ENCODE results near the gene RCOR2. TPM values are rescaled to one million over a fixed set of nuclear protein-coding genes. Genes with fewer than 3 reads are reported as not detected.

Gene RCOR2
- total RNA-seq, 1 donor: 1.7 TPM

DNA sequence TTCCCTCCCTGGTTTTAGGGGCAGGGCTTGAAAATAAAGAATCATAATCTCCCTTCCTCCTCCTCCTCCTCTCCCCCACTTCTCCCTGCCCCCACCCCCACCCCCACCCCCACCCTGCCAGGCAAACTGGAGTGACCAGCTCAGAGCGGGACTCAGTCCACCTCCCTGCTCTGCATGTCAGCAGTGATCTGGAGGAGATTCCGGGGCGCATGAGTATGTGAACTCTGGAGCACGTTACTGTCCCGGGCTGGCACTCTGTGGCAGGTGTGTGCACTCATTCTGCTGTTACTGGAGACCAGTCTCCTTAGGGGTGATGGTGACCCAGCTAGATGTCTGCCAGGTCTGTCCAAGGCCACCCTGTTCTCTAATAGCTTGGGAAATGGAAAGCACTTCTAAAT lies 44.2 kb downstream of the RCOR2 start:
- DNase-seq (ENCODE audit: low read depth): no peak
- TF ChIP-seq, protein P1, sequence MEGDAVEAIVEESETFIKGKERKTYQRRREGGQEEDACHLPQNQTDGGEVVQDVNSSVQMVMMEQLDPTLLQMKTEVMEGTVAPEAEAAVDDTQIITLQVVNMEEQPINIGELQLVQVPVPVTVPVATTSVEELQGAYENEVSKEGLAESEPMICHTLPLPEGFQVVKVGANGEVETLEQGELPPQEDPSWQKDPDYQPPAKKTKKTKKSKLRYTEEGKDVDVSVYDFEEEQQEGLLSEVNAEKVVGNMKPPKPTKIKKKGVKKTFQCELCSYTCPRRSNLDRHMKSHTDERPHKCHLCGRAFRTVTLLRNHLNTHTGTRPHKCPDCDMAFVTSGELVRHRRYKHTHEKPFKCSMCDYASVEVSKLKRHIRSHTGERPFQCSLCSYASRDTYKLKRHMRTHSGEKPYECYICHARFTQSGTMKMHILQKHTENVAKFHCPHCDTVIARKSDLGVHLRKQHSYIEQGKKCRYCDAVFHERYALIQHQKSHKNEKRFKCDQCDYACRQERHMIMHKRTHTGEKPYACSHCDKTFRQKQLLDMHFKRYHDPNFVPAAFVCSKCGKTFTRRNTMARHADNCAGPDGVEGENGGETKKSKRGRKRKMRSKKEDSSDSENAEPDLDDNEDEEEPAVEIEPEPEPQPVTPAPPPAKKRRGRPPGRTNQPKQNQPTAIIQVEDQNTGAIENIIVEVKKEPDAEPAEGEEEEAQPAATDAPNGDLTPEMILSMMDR (IDR thresholded peaks at IDR 0.05; ENCODE audit: insufficient read depth, low read depth, low read length): no peak
- no peak overlapping the region for H3K4me3 ChIP-seq (ENCODE audit: low read depth, low read length)

DNA sequence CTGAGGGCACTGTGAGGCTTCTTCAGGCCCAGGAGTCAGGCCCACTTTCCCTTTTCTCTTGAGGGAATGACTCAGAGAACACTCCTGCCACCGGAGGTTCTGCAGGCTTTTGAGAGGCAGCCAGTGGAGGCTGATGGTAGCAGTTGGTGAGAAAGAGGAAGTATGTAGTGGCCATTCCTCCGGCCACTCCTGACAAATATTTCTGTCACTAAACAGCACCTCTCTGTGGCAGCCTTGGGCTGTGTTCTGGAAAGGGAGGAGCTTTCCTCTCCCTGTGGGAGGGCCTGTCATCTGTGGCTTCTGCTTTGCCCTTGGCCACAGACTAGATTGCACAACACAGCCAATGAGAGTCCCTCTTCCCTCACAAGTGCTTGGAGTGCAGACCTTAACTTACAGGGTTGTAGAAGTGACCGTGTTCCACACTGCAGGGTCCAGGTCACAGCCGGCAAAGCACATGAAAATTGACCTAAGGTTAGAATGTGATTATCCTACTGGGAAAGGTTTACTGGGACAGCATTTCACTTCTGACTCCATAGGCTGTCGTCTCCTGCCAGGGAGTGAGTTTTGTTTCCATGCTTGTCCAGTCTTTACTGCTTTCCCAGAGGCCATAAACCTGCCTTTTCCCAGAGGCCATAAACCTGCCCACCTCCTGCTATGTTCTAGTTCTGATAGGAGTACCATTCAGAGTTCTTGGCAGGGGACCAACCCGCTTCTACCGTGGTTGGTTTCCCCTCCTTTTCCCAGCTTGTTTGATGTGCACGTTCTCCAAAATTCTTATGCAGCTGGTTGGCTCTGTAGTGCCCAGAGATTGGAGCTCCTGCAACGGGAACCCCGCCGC lies 44.8 kb downstream of the RCOR2 start:
- no peak overlapping the region for H3K4me3 ChIP-seq (ENCODE audit: low read depth, low read length)
- DNase-seq (ENCODE audit: low read depth): peak; percentile 95
- TF ChIP-seq, protein P1 (IDR thresholded peaks at IDR 0.05; ENCODE audit: insufficient read depth, low read depth, low read length): peak; percentile 40

GRCh38 chr11:63870351-63871140 lies 46.4 kb downstream of the RCOR2 start:
- DNase-seq (ENCODE audit: low read depth): no peak
- H3K4me3 ChIP-seq (ENCODE audit: low read depth, low read length): no peak overlapping the region
- TF ChIP-seq, protein P1 (IDR thresholded peaks at IDR 0.05; ENCODE audit: insufficient read depth, low read depth, low read length): no peak

DNA sequence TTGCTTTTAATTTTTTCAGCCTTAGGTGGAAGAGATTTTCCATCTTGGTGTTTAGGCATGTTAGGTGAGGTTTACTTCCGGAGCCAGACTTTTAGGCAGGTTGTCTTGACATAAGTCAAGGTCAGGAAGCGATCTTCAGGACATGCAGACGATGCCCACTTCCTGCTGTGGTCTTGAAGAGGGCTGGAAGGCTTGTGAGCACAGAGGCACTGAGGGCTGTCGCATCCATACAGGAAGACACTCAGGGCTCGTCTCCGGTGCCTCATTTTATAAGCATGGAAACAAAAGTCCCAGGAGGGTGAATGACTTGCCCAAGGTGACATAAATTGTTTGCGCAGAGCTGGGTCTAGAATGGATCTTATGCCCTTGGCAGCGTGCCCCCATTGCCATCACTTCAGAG lies 47.3 kb downstream of the RCOR2 start:
- H3K4me3 ChIP-seq (ENCODE audit: low read depth, low read length): no peak overlapping the region
- no peak for DNase-seq (ENCODE audit: low read depth)
- TF ChIP-seq, protein P1 (IDR thresholded peaks at IDR 0.05; ENCODE audit: insufficient read depth, low read depth, low read length): no peak

- H3K4me3 ChIP-seq (ENCODE audit: low read depth, low read length): no peak overlapping the region
- TF ChIP-seq, protein P1 (IDR thresholded peaks at IDR 0.05; ENCODE audit: insufficient read depth, low read depth, low read length): no peak
- DNase-seq (ENCODE audit: low read depth): no peak
Measured at GRCh38 chr11:63869171-63869591, 47.8 kb downstream of the RCOR2 start.

DNA sequence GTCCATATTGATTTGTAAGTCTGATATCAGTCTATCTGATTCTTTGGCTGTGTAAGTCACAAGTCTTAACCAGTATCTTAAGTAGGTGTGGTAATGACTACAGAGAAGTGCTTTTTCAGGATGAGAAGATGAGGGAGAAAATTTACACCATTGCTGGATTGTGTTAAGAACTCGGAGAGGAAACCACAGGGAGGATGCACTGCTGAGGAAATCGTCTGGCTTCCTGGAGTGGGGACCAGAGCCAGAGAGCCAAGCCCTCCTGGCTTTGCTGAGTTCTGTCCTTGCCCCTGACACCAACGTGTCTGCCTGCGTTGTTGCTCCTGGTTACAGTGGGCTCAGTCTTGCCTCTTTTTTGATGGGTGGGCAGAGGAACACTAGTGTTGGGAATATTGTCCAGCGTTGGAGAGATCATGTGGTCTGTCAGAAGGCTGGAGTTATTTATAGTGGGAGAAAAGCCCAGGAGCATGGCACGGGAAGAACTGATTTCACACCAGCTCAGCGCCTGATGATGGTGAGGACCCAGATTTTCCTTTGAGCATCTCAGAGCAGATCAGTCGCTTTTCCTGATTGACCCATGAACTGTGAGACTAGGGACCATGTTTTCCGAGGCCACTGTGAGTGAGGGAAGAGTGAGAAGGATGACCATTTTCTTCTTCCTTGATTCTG lies 48.4 kb downstream of the RCOR2 start:
- TF ChIP-seq, protein P1 (IDR thresholded peaks at IDR 0.05; ENCODE audit: insufficient read depth, low read depth, low read length): no peak
- no peak for DNase-seq (ENCODE audit: low read depth)
- no peak overlapping the region for H3K4me3 ChIP-seq (ENCODE audit: low read depth, low read length)
